Activated CD8-positive, alpha-beta memory T cell treated with anti-CD3 and anti-CD28 coated beads, Interleukin-2, amount 10 ng/mL, durations not matched to agents 7 days and 5 days (primary cell): ENCODE results near the gene CTNND1. TPM values are rescaled to one million over a fixed set of nuclear protein-coding genes. Genes with fewer than 3 reads are reported as not detected.
"Not testable (repeated sequence)": the region's sequence is repeated elsewhere in the genome, so short reads cannot be mapped to it uniquely, and the experiment has no call there.

Source experiments
- ATAC-seq: fragments of 150-1000 bp; cut with Tn5 transposase; one replicate; pipeline ENCODE4 v1.10.0; 2021; ENCODE audit warnings: moderate library complexity
- CTCF ChIA-PET: fragments of 350-600 bp; sonication (Branson Sonifier 250); formaldehyde crosslinking; loops from one replicate; lab custom pipeline; 2021; ENCODE audit warnings: antibody characterized with exemption; lab: Charles Lee
- DNase-seq: peaks from one replicate; pipeline ENCODE4 v3.0.0-alpha.2; 2020
- H3K27ac Mint-ChIP-seq: one replicate; pipeline ENCODE4 v1.8.0; 2021; ENCODE audit warnings: mild to moderate bottlenecking, mixed read lengths
- H3K27me3 Mint-ChIP-seq: one replicate; pipeline ENCODE4 v1.8.0; 2021; ENCODE audit warnings: mixed read lengths
- H3K36me3 Mint-ChIP-seq: one replicate; pipeline ENCODE4 v1.8.0; 2021; ENCODE audit warnings: mild to moderate bottlenecking, mixed read lengths
- H3K4me1 Mint-ChIP-seq: one replicate; pipeline ENCODE4 v1.8.0; 2021; ENCODE audit warnings: mixed read lengths
- H3K4me3 Mint-ChIP-seq: one replicate; pipeline ENCODE4 v1.8.0; 2021; ENCODE audit warnings: mild to moderate bottlenecking, moderate library complexity, mixed read lengths
- H3K9me3 Mint-ChIP-seq: one replicate; pipeline ENCODE4 v1.8.0; 2022; ENCODE audit warnings: low read depth, mixed read lengths
- total RNA-seq, 2 experiments: library from RNA; stranded (reverse); gene quantifications; one replicate each; pipeline ENCODE4 v1.2.3, GENCODE V29; 2021

The CTNND1 gene
- total RNA-seq, 2 experiments from 2014 or later: 5.0 to 7.7 TPM

DNA sequence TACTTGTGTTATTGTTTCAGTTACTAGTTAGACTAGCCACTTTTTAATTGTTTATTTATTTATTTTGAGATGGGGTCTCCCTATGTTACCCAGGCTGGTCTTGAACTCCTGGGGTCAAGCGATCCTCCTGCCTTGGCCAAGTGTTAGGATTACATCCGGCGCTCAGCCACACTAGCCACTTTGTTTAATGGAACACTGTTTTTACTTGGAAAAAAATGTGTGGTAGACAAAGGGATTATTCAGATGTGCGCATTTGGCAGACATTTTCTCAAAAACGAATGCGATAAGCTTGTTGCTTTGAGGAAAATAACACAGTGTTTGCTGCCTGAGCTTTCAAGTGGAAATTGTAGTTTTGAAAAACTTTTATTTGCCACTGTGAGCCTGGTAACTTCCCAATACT, 51.0 kb downstream of the CTNND1 start:
- DNase-seq: no peak
- Mint-ChIP-seq H3K9me3 (no peaks in the 10 kb centered on the region), H3K4me3 (no peak overlapping the region), H3K27ac (no peak overlapping the region), H3K4me1 (peaks cover 15% of the 10 kb centered on the region), H3K36me3 (peaks cover 15% of the 10 kb centered on the region), H3K27me3 (peaks cover 3% of the 10 kb centered on the region)
- CTCF ChIA-PET: interaction anchor here (2.0 kb wide), 1 partner anchor 12 kb away, joined by 6 read pairs; no protein-coding TSS in a partner anchor
- no peak for ATAC-seq

DNA sequence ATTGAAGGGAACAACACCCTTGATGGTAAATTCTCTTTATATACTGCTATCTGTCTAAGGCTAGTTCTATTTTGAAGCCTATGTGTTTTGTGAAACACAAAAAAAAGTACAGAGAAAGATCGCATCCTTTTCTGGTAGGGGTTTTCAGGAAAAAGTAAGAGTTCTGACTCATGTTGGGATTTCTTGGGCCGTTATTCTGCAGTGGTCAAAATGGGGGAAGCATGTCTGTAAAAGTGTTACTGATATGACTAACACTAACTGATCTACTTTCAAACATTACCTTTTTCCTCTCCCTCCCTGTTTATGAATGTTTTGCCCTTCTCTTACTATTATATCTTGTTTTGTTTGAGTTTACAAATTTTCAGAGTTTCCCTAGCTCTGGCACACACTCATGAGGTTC, 53.9 kb downstream of the CTNND1 start:
- CTCF ChIA-PET: no interaction called here
- DNase-seq (no peak), ATAC-seq (no peak)
- Mint-ChIP-seq H3K27me3 (peaks cover 6% of the 10 kb centered on the region), H3K36me3 (peaks cover 15% of the 10 kb centered on the region), H3K4me1 (peaks cover 15% of the 10 kb centered on the region), H3K4me3 (no peak overlapping the region), H3K9me3 (no peaks in the 10 kb centered on the region), H3K27ac (no peak overlapping the region)

DNA sequence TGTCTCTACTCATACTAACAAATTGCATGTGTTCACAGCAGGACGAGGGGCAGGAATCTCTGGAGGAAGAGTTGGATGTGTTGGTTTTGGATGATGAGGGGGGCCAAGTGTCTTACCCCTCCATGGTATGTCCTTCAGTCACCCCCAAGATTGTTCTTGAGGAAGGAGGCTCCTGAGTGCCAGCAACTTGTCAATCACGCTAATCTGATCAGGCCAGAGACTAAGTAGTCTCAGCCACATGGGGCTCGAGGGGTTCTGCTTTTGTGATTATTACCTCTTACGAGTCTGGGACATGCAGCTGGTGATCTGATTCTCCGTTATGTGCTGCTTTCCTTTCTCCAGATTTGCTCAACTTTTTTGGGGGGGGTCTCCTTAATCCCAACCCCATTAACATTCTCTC, 54.3 kb downstream of the CTNND1 start:
- DNase-seq (no peak), ATAC-seq (no peak)
- H3K27ac Mint-ChIP-seq: no peak overlapping the region
- CTCF ChIA-PET: no interaction called here
- peaks cover 15% of the 10 kb centered on the region for H3K4me1 Mint-ChIP-seq
- H3K27me3 Mint-ChIP-seq: peaks cover 6% of the 10 kb centered on the region
- H3K9me3 Mint-ChIP-seq: no peaks in the 10 kb centered on the region
- H3K36me3 Mint-ChIP-seq: peaks cover 15% of the 10 kb centered on the region
- H3K4me3 Mint-ChIP-seq: no peak overlapping the region

DNA sequence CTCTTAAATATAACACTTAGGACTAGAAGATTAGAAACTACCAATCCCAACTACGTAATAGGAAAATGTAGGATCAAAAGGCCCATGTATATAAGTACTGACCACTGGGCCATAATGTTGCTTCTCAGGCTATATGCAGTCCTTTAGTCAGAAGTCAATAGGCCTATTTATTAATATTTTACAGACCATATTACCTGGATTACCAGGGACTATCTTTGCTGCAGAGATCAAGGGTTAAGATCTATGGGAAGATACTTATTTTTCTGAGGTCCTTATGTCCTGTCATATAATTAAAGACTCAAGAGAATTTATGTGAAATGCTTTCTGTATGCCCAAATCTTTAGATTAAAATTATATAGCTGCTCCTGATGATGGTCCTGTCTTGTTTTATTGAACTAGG, 57.2 kb downstream of the CTNND1 start:
- CTCF ChIA-PET: no interaction called here
- no peak overlapping the region for H3K4me3 Mint-ChIP-seq

DNA sequence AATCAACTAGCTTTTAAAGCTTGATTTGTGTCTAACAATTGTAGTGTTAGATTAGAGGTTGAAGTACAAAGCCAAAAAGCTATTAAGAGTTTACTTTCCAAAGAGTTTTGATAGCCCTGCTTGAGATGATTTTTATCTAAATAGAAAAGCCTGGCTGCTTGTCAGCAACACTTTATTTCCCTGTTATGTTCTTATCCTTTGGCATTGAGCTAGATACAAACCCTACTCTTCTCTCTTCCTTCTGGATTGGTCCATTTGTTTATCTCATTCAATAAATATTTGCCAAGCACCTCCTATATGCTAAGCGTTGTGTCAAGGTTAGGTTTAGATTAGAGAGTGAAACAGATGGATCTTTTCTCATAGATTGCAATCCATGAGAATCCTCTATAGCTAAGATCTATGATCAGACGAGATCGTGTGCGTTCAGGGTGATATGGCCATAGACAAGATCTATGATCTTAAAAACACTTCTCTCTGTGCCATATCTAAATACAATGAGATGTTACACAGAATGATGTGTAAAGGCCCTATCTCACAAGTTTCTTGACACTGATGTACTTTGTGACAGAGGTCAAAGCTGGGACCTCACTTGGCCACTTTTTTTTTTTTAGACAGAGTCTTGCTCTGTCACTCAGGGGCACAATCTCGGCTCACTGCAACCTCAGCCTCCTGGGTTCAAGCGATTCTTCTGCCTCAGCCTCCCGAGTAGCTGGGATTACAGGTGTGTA, 57.8 kb downstream of the CTNND1 start:
- no peaks in the 10 kb centered on the region for H3K9me3 Mint-ChIP-seq
- no peak overlapping the region for H3K4me3 Mint-ChIP-seq
- H3K27me3 Mint-ChIP-seq: peaks cover 26% of the 10 kb centered on the region
- ATAC-seq (no peak), DNase-seq (no peak)
- CTCF ChIA-PET: no interaction called here
- peaks cover 8% of the 10 kb centered on the region for H3K36me3 Mint-ChIP-seq
- no peak overlapping the region for H3K27ac Mint-ChIP-seq
- H3K4me1 Mint-ChIP-seq: peaks cover 15% of the 10 kb centered on the region

More for the DNA sequence above, 57.2 kb downstream of the CTNND1 start:
- DNase-seq (no peak), ATAC-seq (no peak)
- H3K4me1 Mint-ChIP-seq: peaks cover 15% of the 10 kb centered on the region
- no peaks in the 10 kb centered on the region for H3K9me3 Mint-ChIP-seq
- H3K27me3 Mint-ChIP-seq: peaks cover 24% of the 10 kb centered on the region
- peaks cover 12% of the 10 kb centered on the region for H3K36me3 Mint-ChIP-seq
- no peak overlapping the region for H3K27ac Mint-ChIP-seq

DNA sequence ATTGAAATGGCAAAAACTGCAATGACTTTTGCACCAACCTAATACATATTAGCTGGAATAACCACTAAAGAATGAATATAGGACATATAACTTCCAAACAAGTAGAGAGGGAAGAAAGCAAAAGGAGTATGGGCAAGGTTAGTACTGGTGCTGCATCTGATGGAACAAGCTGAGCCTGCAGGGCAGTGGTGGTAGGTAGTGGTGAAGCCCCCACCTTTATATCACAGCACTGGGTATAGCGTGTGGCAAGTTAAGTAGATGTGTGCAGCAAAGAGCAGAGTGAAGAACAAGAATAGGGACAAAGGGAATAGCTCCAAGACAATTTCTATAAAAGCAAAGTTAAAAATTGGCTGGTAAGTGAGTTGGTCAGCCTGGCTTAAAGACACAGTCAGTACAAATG, 62.3 kb downstream of the CTNND1 start:
- CTCF ChIA-PET: no interaction called here
- ATAC-seq (no peak), DNase-seq (no peak)
- Mint-ChIP-seq H3K27ac (no peak overlapping the region), H3K36me3 (no peaks in the 10 kb centered on the region), H3K4me1 (no peaks in the 10 kb centered on the region), H3K4me3 (no peak overlapping the region), H3K27me3 (peaks cover 35% of the 10 kb centered on the region), H3K9me3 (no peaks in the 10 kb centered on the region)

DNA sequence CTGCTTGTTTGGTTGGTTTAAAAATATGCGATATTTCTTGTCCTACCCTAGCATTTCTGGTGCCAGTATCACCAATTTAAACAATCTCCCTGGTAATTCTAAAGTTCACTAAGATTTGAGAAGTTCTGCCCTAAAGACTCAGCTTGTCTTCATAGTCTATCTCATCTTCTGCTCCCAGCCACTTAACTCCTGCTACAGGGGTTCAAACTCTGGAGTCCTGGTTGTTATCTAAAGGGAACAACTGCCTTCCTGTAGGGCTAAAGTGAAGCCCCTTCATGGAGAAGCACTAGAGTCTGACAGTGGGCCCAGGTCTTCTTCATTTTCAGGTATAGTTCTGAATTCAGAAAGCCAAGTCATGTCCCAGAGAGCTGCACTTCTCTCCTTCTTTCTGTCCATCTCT, 73.2 kb downstream of the CTNND1 start:
- ATAC-seq (no peak), DNase-seq (no peak)
- Mint-ChIP-seq H3K4me1 (no peaks in the 10 kb centered on the region), H3K27me3 (peaks cover 38% of the 10 kb centered on the region), H3K36me3 (no peaks in the 10 kb centered on the region), H3K9me3 (no peaks in the 10 kb centered on the region), H3K4me3 (no peak overlapping the region), H3K27ac (no peak overlapping the region)
- CTCF ChIA-PET: no interaction called here

DNA sequence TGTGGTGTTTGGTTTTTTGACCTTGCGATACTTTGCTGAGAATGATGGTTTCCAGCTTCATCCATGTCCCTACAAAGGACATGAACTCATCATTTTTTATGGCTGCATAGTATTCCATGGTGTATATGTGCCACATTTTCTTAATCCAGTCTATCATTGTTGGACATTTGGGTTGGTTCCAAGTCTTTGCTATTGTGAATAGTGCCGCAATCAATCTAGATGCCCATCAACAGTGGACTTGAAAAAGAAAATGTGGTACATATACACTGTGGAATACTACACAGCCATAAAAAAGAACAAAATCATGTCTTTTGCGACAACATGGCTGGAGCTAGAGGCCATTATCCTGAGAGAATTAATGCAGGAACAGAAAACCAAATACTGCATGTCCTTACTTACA, 77.0 kb downstream of the CTNND1 start:
- H3K4me3 Mint-ChIP-seq, H3K4me1 Mint-ChIP-seq, H3K36me3 Mint-ChIP-seq, H3K9me3 Mint-ChIP-seq, DNase-seq, H3K27ac Mint-ChIP-seq, CTCF ChIA-PET, ATAC-seq: not testable (repeated sequence)
- H3K27me3 Mint-ChIP-seq: peaks cover 17% of the 10 kb centered on the region

DNA sequence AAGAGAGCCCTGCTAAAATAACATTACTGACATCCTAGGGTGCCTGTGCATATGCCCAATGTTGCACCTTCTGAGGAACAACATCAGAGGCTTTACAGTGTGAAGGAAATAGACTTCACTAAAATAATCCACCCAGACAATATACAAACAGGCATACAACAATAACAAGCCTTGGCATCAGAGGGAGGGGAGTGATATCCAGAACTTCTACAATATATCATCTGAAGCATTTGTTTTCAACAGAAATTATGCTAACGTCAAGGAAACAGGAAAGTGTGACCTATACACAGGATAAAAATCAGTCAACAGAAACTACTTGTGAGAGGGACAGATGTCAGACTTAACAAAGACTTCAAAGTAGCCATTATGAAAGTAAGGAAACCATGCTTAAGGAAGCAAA, 81.3 kb downstream of the CTNND1 start:
- no peak overlapping the region for H3K27ac Mint-ChIP-seq
- no peaks in the 10 kb centered on the region for H3K9me3 Mint-ChIP-seq
- no peaks in the 10 kb centered on the region for H3K4me1 Mint-ChIP-seq
- CTCF ChIA-PET: no interaction called here
- no peaks in the 10 kb centered on the region for H3K36me3 Mint-ChIP-seq
- ATAC-seq: no peak
- no peak for DNase-seq
- no peaks in the 10 kb centered on the region for H3K27me3 Mint-ChIP-seq
- H3K4me3 Mint-ChIP-seq: no peak overlapping the region

DNA sequence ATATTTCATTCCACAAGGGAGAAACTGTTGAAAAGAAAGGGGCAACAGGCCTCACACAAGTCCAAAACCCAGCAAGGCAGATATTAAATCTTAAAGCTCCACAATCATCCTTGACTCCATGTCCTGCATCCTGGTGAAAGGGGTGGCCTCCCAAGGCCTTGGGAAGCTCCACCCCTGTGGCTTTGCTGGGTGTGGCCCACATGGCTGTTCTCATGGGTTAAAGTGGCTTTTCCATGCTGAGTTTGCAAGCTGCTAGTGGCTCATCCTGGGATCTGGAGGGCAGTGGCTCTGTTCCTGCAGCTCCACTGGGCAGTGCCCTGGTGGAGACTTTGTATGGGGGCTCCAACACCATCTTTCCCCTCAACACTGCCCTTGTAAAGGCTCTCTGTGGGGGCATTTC, 106.4 kb downstream of the CTNND1 start:
- Mint-ChIP-seq H3K4me3 (no peak overlapping the region), H3K27ac (no peak overlapping the region), H3K27me3 (peaks cover 5% of the 10 kb centered on the region), H3K4me1 (no peaks in the 10 kb centered on the region), H3K36me3 (no peaks in the 10 kb centered on the region), H3K9me3 (no peaks in the 10 kb centered on the region)
- CTCF ChIA-PET: no interaction called here
- ATAC-seq (no peak), DNase-seq (no peak)

DNA sequence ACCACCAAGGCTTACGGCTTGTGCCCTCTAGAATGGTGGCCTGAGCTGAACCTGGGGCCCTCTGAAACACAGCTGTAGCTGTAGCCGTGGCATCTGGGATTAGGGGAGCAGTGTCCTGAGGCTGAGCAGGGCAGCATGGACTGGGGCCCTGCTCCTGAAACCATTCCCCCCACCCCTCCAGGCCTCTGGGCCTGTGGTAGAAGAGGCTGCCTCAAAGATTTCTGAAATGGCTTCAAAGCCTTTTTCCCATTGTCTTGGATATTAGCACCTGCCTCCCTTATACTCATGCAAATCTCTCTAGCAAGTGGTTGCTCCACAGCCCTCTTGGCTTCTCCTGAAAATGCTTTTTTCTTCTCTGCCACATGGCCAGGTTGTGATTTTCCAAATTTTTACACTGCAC, 106.9 kb downstream of the CTNND1 start:
- CTCF ChIA-PET: no interaction called here
- no peak overlapping the region for H3K27ac Mint-ChIP-seq
- no peaks in the 10 kb centered on the region for H3K9me3 Mint-ChIP-seq
- H3K4me3 Mint-ChIP-seq: no peak overlapping the region
- no peak for ATAC-seq
- H3K4me1 Mint-ChIP-seq: no peaks in the 10 kb centered on the region
- DNase-seq: no peak
- H3K36me3 Mint-ChIP-seq: no peaks in the 10 kb centered on the region
- peaks cover 5% of the 10 kb centered on the region for H3K27me3 Mint-ChIP-seq

Other genes with a start within 250 kb of the CTNND1 start
- 10 to 100 TPM; 24.6 to 25.8 TPM for gene SLC43A1, start 246.1 kb upstream of the CTNND1 start, total RNA-seq
- gene TIMM10, start 231.0 kb upstream of the CTNND1 start, total RNA-seq: 10 to 100 TPM; 74.5 to 92.9 TPM
- gene SMTNL1, start 224.2 kb upstream of the CTNND1 start, total RNA-seq: not detected
- 100 to 1,000 TPM; 245 to 317 TPM for gene UBE2L6, start 194.1 kb upstream of the CTNND1 start, total RNA-seq
- gene SERPING1, start 164.1 kb upstream of the CTNND1 start, total RNA-seq: not detected
- 1 to 10 TPM in 1 of 2 experiments, under 1 TPM in 1; 0.42 to 1.0 TPM for gene YPEL4, start 111.9 kb upstream of the CTNND1 start, total RNA-seq
- gene CLP1, start 104.0 kb upstream of the CTNND1 start, total RNA-seq: 10 to 100 TPM; 15.7 to 22.6 TPM
- gene ZDHHC5, start 93.7 kb upstream of the CTNND1 start, total RNA-seq: 10 to 100 TPM; 74.5 to 75.9 TPM
- 10 to 100 TPM; 11.7 to 14.9 TPM for gene MED19, start 49.6 kb upstream of the CTNND1 start, total RNA-seq
- 10 to 100 TPM; 58.2 to 77.4 TPM for gene TMX2, start 49.2 kb upstream of the CTNND1 start, total RNA-seq
- gene SELENOH, start 20.3 kb upstream of the CTNND1 start, total RNA-seq: 100 to 1,000 TPM; 114 to 145 TPM
- gene BTBD18, start 10.0 kb upstream of the CTNND1 start, total RNA-seq: not detected